HEK293T (cell line): ENCODE results near the gene ITPK1.

Experiments used
- CTCF ChIA-PET: fragments of 350-600 bp; formaldehyde crosslinking; extraction: SDS; loops from one replicate; lab custom pipeline; 2021; ENCODE audit warnings: antibody characterized with exemption, inconsistent platforms; lab: Yijun Ruan, JAX
- POLR2A ChIA-PET: fragments of 350-600 bp; formaldehyde crosslinking; extraction: SDS; loops from one replicate; lab custom pipeline; 2020; ENCODE audit warnings: antibody characterized with exemption, inconsistent platforms; lab: Yijun Ruan, JAX
- DNase-seq: peaks from one replicate; pipeline ENCODE4 v3.0.0; 2012; ENCODE audit warnings: mixed read lengths; ENCODE audit errors: extremely low spot score
- ARNT ChIP-seq: fragments of 450-650 bp; IDR thresholded peaks from 2 replicates; pipeline ENCODE4 v1.6.1; 2017; ENCODE audit warnings: mild to moderate bottlenecking
- BHLHE40 ChIP-seq: fragments of 450-650 bp; IDR thresholded peaks from 2 replicates; pipeline ENCODE4 v1.6.1; 2016; ENCODE audit warnings: mild to moderate bottlenecking, moderate library complexity, borderline replicate concordance
- CTBP1 ChIP-seq: fragments of 450-650 bp; IDR thresholded peaks from 2 replicates; pipeline ENCODE4 v1.6.1; 2016; ENCODE audit warnings: borderline replicate concordance
- ELF4 ChIP-seq: fragments of 450-650 bp; IDR thresholded peaks from 2 replicates; pipeline ENCODE4 v1.6.1; 2017; ENCODE audit warnings: antibody characterized with exemption
- FOXA1 ChIP-seq: fragments of 450-650 bp; IDR thresholded peaks from 2 replicates; pipeline ENCODE4 v1.6.1; 2016; ENCODE audit warnings: mild to moderate bottlenecking
- FOXK2 ChIP-seq: fragments of 450-650 bp; IDR thresholded peaks from 2 replicates; pipeline ENCODE4 v1.6.1; 2016; ENCODE audit warnings: mild to moderate bottlenecking
- FOXM1 ChIP-seq: fragments of 450-650 bp; IDR thresholded peaks from 2 replicates; pipeline ENCODE4 v1.6.1; 2017; ENCODE audit warnings: mild to moderate bottlenecking, borderline replicate concordance
- HDGF ChIP-seq: fragments of 450-650 bp; IDR thresholded peaks from 2 replicates; pipeline ENCODE4 v1.6.1; 2017; ENCODE audit warnings: antibody characterized with exemption, borderline replicate concordance
- L3MBTL2 ChIP-seq: fragments of 450-650 bp; conservative IDR thresholded peaks from 2 replicates; pipeline ENCODE4 v1.6.1; 2016; ENCODE audit warnings: mild to moderate bottlenecking
- LEF1 ChIP-seq: fragments of 450-650 bp; IDR thresholded peaks from 2 replicates; pipeline ENCODE4 v1.6.1; 2017; ENCODE audit warnings: mild to moderate bottlenecking, borderline replicate concordance
- NFRKB ChIP-seq: fragments of 450-650 bp; IDR thresholded peaks from 2 replicates; pipeline ENCODE4 v1.6.1; 2016; ENCODE audit warnings: mild to moderate bottlenecking, moderate library complexity
- SP1 ChIP-seq: fragments of 450-650 bp; IDR thresholded peaks from 2 replicates; pipeline ENCODE4 v1.6.1; 2017
- SUZ12 ChIP-seq: fragments of 450-650 bp; IDR thresholded peaks from 2 replicates; pipeline ENCODE4 v1.6.1; 2016; ENCODE audit warnings: mild to moderate bottlenecking
- TARDBP ChIP-seq: fragments of 450-650 bp; IDR thresholded peaks from 2 replicates; pipeline ENCODE4 v1.6.1; 2016
- ZNF384 ChIP-seq: fragments of 450-650 bp; IDR thresholded peaks from 2 replicates; pipeline ENCODE4 v1.6.1; 2016
- TF ChIP-seq, protein P1 (sequence below): fragments of 450-650 bp; IDR thresholded peaks from 2 replicates; pipeline ENCODE4 v1.6.1; 2016

ITPK1 gene

DNA sequence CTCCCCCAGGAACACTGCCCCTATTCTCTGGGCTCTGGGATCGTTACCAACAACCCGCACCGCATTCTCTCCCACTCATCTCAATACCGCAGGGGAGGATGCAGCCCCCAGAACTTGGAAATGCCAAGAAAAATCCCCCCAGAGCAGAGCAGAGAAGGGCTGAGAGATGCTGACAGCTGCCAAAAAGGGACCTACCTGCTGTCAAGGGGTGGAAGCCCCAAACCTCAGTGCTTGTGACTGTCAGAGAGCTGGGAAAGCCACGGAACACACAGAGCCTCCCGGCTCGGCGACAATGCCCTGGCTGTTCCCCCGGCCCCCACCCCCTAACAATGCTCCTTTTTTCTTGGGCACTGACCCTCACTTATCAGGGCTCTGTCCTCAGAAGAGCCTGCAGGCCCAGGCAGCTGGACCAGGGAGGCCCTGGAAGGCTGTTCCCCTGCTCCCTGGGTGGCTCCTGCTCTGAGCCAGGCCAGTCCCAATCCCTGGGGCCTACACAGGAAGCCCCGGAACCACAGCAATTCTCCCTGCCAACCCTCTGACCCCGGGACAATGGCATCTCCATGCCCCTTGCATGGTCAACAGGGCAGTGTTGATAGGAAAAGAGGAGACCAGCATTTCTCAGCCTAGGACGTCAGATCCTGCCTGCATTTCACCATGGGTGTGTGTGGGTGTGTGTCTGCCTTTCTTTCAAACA is 78.9 kb downstream of the ITPK1 start:
- no peak for DNase-seq
- ChIA-PET CTCF (no interaction called here), POLR2A (no interaction called here)
- TF ChIP-seq ELF4 (no peak), BHLHE40 (no peak), FOXM1 (no peak), NFRKB (no peak), SP1 (no peak), L3MBTL2 (no peak), FOXK2 (no peak), ZNF384 (no peak), FOXA1 (no peak), TARDBP (no peak), HDGF (no peak), SUZ12 (no peak), LEF1 (no peak), ARNT (no peak), CTBP1 (no peak)
- TF ChIP-seq, protein P1, sequence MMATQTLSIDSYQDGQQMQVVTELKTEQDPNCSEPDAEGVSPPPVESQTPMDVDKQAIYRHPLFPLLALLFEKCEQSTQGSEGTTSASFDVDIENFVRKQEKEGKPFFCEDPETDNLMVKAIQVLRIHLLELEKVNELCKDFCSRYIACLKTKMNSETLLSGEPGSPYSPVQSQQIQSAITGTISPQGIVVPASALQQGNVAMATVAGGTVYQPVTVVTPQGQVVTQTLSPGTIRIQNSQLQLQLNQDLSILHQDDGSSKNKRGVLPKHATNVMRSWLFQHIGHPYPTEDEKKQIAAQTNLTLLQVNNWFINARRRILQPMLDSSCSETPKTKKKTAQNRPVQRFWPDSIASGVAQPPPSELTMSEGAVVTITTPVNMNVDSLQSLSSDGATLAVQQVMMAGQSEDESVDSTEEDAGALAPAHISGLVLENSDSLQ, result no peak

DNA sequence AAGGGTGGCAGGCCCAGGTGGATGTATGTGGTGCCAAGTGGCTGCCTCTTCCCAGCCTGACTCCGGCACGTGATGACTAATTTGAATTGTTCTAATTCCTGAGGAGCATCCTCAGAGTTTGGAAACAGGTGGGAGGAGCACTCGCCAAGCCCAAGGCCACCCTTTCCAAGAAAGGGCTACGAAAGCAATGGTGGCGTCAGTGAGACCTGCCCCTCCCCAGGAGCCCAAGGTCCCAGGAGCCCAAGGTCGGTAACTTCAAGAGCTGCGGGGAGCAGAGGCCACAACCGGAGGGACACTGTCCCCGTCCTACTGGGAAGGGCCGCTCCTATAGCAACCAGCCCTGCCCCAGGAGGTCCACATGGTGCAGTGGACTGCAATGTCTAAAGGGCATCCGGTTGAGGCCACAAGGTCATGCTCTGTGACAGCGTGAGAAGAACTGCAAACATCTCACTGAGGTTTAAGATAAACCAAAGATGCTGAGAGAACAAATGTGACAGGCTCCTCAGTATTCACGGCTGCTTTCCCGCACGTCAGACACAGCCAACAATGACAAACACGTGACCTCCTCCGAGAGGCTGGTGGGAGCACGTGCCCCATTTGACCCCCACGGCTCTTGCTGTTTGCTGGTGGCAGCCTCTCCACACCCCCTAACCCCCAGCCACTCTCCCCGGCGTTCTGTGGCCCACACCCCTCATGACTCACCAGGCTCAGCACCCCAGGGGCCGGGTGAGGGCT is 79.6 kb downstream of the ITPK1 start:
- TF ChIP-seq FOXK2, result no peak
- TF ChIP-seq LEF1, result no peak
- TF ChIP-seq CTBP1, result no peak
- TF ChIP-seq ZNF384, result no peak
- no peak for TF ChIP-seq ARNT
- no peak for TF ChIP-seq SP1
- TF ChIP-seq FOXM1, result no peak
- TF ChIP-seq BHLHE40, result no peak
- no peak for TF ChIP-seq HDGF
- TF ChIP-seq TARDBP, result no peak
- TF ChIP-seq, protein P1, result no peak
- no peak for TF ChIP-seq FOXA1
- TF ChIP-seq SUZ12, result no peak
- no peak for TF ChIP-seq ELF4
- TF ChIP-seq L3MBTL2, result no peak
- TF ChIP-seq NFRKB, result no peak
- DNase-seq, result no peak

DNA sequence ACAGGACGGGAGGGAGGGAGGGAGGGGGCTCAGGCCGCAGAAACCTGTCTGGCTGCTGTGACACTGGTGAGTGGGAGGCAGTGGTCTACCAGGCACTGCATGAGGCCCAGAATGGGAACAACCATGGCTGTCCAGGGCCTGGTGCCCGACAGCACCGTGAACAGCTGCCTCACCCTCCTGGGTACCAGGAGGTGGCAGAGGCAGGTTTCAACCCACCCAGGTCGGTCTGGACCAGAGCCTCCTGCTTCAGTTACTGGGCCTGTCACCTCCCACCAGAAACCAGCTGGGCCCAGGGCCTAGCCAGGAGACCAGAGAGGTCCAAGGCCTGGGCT is 80.2 kb downstream of the ITPK1 start:
- TF ChIP-seq CTBP1, result no peak
- no peak for TF ChIP-seq ZNF384
- no peak for TF ChIP-seq NFRKB
- POLR2A ChIA-PET, result no interaction called here
- DNase-seq, result no peak
- CTCF ChIA-PET, result no interaction called here

More for the DNA sequence above, 79.6 kb downstream of the ITPK1 start:
- ChIA-PET CTCF (no interaction called here), POLR2A (no interaction called here)

DNA sequence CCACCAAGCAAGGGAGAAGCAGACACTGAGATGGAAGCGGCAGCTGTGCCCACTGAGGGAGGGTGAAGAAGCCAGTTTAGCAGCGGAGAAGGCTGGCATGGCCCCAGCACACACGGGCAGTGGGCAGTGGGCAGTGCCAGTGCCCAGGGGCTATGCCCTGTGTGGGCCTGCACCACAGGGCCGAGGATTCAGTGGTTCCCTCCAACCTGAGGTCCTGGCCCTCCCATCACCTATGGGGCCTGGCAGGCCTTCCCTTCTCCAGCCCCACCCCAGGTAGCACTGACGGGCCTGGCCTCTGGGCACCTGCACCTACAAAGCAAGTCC is 81.1 kb downstream of the ITPK1 start:
- POLR2A ChIA-PET, result no interaction called here
- CTCF ChIA-PET, result interaction anchor here (0.6 to 1.1 kb wide), 2 partner anchors 8 to 20 kb away, joined by 3 to 8 read pairs; no protein-coding TSS in a partner anchor
- TF ChIP-seq FOXA1 (no peak), CTBP1 (no peak), NFRKB (no peak), SUZ12 (no peak), FOXK2 (no peak), FOXM1 (no peak), ZNF384 (no peak), HDGF (no peak), TARDBP (no peak), ELF4 (no peak), SP1 (no peak)
- TF ChIP-seq, protein P1, result no peak
- no peak for DNase-seq

DNA sequence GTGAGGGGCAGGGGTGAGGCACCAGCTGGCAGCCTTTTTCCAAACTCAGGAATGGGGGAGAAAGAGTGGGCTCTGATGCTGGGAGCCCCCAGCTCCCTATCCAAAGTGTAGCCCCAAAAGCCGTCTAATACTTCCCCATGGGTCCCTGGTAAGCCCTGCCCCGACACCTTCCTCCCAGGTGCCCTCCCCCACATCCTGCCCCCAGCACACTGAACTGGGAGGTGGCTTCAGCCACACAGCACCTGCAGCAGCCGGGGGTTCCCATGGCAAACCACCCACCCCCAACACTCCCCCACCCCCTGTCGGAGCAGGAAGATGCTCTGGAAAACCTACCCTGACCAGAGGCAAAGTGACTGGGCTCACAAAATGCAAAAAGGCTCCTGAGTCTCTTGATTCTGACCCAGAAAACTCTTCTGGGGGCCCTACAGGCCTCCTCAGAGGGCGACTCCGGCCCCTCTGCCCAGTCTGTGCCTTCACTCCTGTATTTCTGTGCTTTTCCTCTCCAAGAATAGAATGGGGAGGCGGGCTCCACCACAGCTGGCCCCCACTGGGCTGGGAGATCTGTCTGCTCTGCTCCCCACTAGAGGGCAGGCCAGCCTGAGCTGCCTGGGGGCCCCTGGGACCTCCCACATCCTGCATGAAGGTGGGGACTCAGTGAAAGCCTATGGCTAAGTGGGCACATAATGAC is 81.6 kb downstream of the ITPK1 start:
- ChIA-PET CTCF (interaction anchor here (0.6 to 1.1 kb wide), 3 partner anchors 9 to 28 kb away, joined by 3 to 8 read pairs (median 3); no protein-coding TSS in a partner anchor), POLR2A (no interaction called here)
- peak; percentile 35 for DNase-seq
- TF ChIP-seq L3MBTL2 (no peak), FOXM1 (no peak), SUZ12 (no peak), ARNT (no peak), LEF1 (no peak), BHLHE40 (no peak), FOXK2 (no peak), CTBP1 (no peak), FOXA1 (no peak)
- TF ChIP-seq, protein P1, result no peak
